Caco-2 (cell line): ENCODE measurements around the gene SLC2A6. TPM values are rescaled to one million over a fixed set of nuclear protein-coding genes. Genes with fewer than 3 reads are reported as not detected.

ENCODE experiments used
- BruUV-seq: library from RNA; stranded (reverse); fragments of 400-500 nt; replicated peaks from 2 replicates; lab custom pipeline; 2021; lab: Mats Ljungman, UMichigan
- CTCF ChIA-PET: fragments of 300-600 bp; sonication (Branson Sonifier 250); formaldehyde crosslinking; loops from one replicate; lab custom pipeline; 2022; ENCODE audit warnings: antibody characterized with exemption; lab: Charles Lee
- POLR2A ChIA-PET: fragments of 300-600 bp; sonication (Branson Sonifier 250); formaldehyde crosslinking; loops from one replicate; lab custom pipeline; 2022; ENCODE audit warnings: antibody characterized with exemption; lab: Charles Lee
- DNase-seq, 2 experiments: peaks; one replicate each; pipeline versions ENCODE4 v3.0.0 to v3.0.0-alpha.2; 2020 to 2022
- H3K27me3 ChIP-seq: replicated peaks from 2 replicates; pipeline ENCODE4 v1.6.0; 2011; ENCODE audit warnings: low read length; ENCODE audit not compliant: control insufficient read depth, insufficient read depth
- H3K36me3 ChIP-seq: 2 replicates; pipeline ENCODE4 v1.5.1; 2011; ENCODE audit warnings: low read length; ENCODE audit not compliant: control insufficient read depth, insufficient read depth
- H3K4me1 ChIP-seq: fragments of 250-450 bp; sonication (Bioruptor Pico); 2 replicates; pipeline ENCODE4 v1.5.1; 2020; ENCODE audit warnings: mild to moderate bottlenecking
- H3K4me3 ChIP-seq: 2 replicates; pipeline ENCODE4 v1.5.1; 2011; ENCODE audit warnings: low read depth, mild to moderate bottlenecking, control low read depth, low read length
- H3K9me3 ChIP-seq: fragments of 250-450 bp; sonication (Bioruptor Pico); 2 replicates; pipeline ENCODE4 v1.5.1; 2020; ENCODE audit warnings: mild to moderate bottlenecking, moderate library complexity
- H3K27ac Mint-ChIP-seq: one replicate; pipeline ENCODE4 v1.8.0; 2022; ENCODE audit warnings: mixed read lengths; ENCODE audit not compliant: unreplicated experiment
- H3K27me3 Mint-ChIP-seq: one replicate; pipeline ENCODE4 v1.8.0; 2022; ENCODE audit warnings: mixed read lengths; ENCODE audit not compliant: insufficient read depth, unreplicated experiment
- H3K36me3 Mint-ChIP-seq: one replicate; pipeline ENCODE4 v1.8.0; 2022; ENCODE audit warnings: mild to moderate bottlenecking, mixed read lengths; ENCODE audit not compliant: insufficient read depth, unreplicated experiment
- H3K4me1 Mint-ChIP-seq: one replicate; pipeline ENCODE4 v1.8.0; 2022; ENCODE audit warnings: low read depth, mixed read lengths; ENCODE audit not compliant: unreplicated experiment
- H3K4me3 Mint-ChIP-seq: one replicate; pipeline ENCODE4 v1.8.0; 2022; ENCODE audit warnings: mild to moderate bottlenecking, moderate library complexity, mixed read lengths; ENCODE audit not compliant: unreplicated experiment
- H3K9me3 Mint-ChIP-seq: one replicate; pipeline ENCODE4 v1.8.0; 2022; ENCODE audit warnings: mixed read lengths; ENCODE audit not compliant: unreplicated experiment
- intact Hi-C: fragments of 100-400 bp; cut with micrococcal nuclease; formaldehyde crosslinking; loops from one replicate; pipeline ENCODE4 v1.10.0; 2022; ENCODE audit not compliant: unreplicated experiment
- total RNA-seq: library from RNA; stranded (reverse); gene quantifications from 2 replicates; pipeline ENCODE4 v1.2.3, GENCODE V29; 2022
- TF ChIP-seq, protein P1 (sequence below), 2 experiments: fragments of 200-600 bp in 1 of 2; IDR thresholded peaks; 1 replicate in 1 of 2; 2 replicates in 1 of 2; pipeline versions ENCODE4 v1.5.1 to v1.8.0; 2011 to 2022; ENCODE audit warnings: antibody characterized with exemption in 1 of 2, control low read depth in 1 of 2, inconsistent platforms in 1 of 2, low read depth in 1 of 2, low read length in 1 of 2, mild to moderate bottlenecking in 1 of 2, moderate library complexity in 1 of 2; ENCODE audit not compliant: insufficient read depth in 1 of 2, severe bottlenecking in 1 of 2, unreplicated experiment in 1 of 2

SLC2A6 gene
- total RNA-seq, 1 experiment from 2014 or later = 7.1 TPM

GRCh38 chr9:133484671-133485437, 6.0 kb upstream of the SLC2A6 start:
- Histone ChIP-seq H3K4me3 (no peak overlapping the region), H3K27me3 (no peaks in the 10 kb centered on the region), H3K9me3 (no peaks in the 10 kb centered on the region), H3K36me3 (no peaks in the 10 kb centered on the region), H3K4me1 (peaks cover 11% of the 10 kb centered on the region; the same call in 1 of the 2 replicates)
- peaks cover 3% of the 10 kb centered on the region for H3K27me3 Mint-ChIP-seq
- CTCF ChIA-PET = interaction anchor here (0.6 to 3.2 kb wide), 4 partner anchors 14 to 130 kb away, joined by 3 to 11 read pairs (median 4); partner anchors contain the start of genes CACFD1, SURF1 and SURF2
- intact Hi-C loops = loop anchor here (5.0 kb wide), 1 partner anchor 298 kb away; no protein-coding TSS in a partner anchor
- H3K36me3 Mint-ChIP-seq = no peaks in the 10 kb centered on the region
- H3K27ac Mint-ChIP-seq = no peak overlapping the region
- POLR2A ChIA-PET = no interaction called here
- no peak overlapping the region for H3K4me3 Mint-ChIP-seq
- no peaks in the 10 kb centered on the region for H3K9me3 Mint-ChIP-seq
- no TSS peak for BruUV-seq
- peaks cover 11% of the 10 kb centered on the region for H3K4me1 Mint-ChIP-seq
- DNase-seq = no peak
- TF ChIP-seq, protein P1, sequence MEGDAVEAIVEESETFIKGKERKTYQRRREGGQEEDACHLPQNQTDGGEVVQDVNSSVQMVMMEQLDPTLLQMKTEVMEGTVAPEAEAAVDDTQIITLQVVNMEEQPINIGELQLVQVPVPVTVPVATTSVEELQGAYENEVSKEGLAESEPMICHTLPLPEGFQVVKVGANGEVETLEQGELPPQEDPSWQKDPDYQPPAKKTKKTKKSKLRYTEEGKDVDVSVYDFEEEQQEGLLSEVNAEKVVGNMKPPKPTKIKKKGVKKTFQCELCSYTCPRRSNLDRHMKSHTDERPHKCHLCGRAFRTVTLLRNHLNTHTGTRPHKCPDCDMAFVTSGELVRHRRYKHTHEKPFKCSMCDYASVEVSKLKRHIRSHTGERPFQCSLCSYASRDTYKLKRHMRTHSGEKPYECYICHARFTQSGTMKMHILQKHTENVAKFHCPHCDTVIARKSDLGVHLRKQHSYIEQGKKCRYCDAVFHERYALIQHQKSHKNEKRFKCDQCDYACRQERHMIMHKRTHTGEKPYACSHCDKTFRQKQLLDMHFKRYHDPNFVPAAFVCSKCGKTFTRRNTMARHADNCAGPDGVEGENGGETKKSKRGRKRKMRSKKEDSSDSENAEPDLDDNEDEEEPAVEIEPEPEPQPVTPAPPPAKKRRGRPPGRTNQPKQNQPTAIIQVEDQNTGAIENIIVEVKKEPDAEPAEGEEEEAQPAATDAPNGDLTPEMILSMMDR (IDR thresholded peaks at IDR 0.05; ENCODE audit: insufficient read depth in 1 of 2, low read depth in 1 of 2, low read length in 1 of 2, severe bottlenecking in 1 of 2, unreplicated experiment in 1 of 2) = no peak

GRCh38 chr9:133483611-133484010, 4.7 kb upstream of the SLC2A6 start:
- CTCF ChIA-PET = interaction anchor here (3.2 kb wide), 1 partner anchor 24 kb away, joined by 11 read pairs; the partner anchor contains the start of gene CACFD1

More at GRCh38 chr9:133483611-133484010, 4.7 kb upstream of the SLC2A6 start:
- no peak for DNase-seq
- Histone ChIP-seq H3K4me3 (no peak overlapping the region), H3K9me3 (no peaks in the 10 kb centered on the region), H3K36me3 (no peaks in the 10 kb centered on the region), H3K27me3 (no peaks in the 10 kb centered on the region), H3K4me1 (peaks cover 12% of the 10 kb centered on the region; the same call in 1 of the 2 replicates)
- H3K9me3 Mint-ChIP-seq = no peaks in the 10 kb centered on the region
- TF ChIP-seq, protein P1 (IDR thresholded peaks at IDR 0.05; ENCODE audit: insufficient read depth in 1 of 2, low read depth in 1 of 2, low read length in 1 of 2, severe bottlenecking in 1 of 2, unreplicated experiment in 1 of 2) = no peak
- intact Hi-C loops = no loop called here
- POLR2A ChIA-PET = no interaction called here
- H3K27me3 Mint-ChIP-seq = peaks cover 3% of the 10 kb centered on the region
- BruUV-seq = no TSS peak
- H3K36me3 Mint-ChIP-seq = no peaks in the 10 kb centered on the region
- no peak overlapping the region for H3K4me3 Mint-ChIP-seq
- H3K4me1 Mint-ChIP-seq = peaks cover 13% of the 10 kb centered on the region
- H3K27ac Mint-ChIP-seq = no peak overlapping the region
